ENCODE measurements around the gene PLEKHM2. TPM values are rescaled to one million over a fixed set of nuclear protein-coding genes. Genes with fewer than 3 reads are reported as not detected.

The PLEKHM2 gene
- total and polyA plus RNA-seq, 2 of the 8 experiments (the other 6 are each of a cell fraction or from before 2014, with no cell fraction given): 38.3 to 47.6 TPM

DNA sequence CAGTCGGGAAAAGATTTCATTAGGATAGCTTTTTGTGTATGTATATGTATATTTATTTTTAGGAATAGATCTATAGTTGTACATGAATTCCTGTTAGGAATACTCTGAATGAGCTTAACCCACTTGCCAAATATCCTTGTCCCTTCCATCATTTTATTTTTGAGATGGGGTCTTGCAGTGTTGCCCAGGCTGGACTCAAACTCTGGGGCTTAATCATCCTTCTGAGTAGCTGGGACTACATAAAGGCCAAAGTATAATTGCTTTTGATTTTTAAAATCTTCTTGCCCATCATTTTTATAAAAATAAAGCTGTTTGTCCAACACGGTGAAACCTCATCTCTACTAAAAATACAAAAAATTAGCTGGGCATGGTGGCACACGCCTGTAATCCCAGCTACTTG is 20.2 kb upstream of the PLEKHM2 start:
- Histone ChIP-seq H4K8ac (ENCODE audit: extremely low read depth, insufficient read depth, low read length) (no peak overlapping the region), H3K79me2 (ENCODE audit: control insufficient read depth in 1 of 2, insufficient read depth in 2 of 2, low read length in 2 of 2) (no peaks in the 10 kb centered on the region), H3K36me3 (ENCODE audit: control insufficient read depth in 2 of 4, insufficient read depth in 4 of 4, low read length in 3 of 4) (peaks cover 8 to 31% (median 21%) of the 10 kb centered on the region in 4 experiments), H4K91ac (replicated peaks; ENCODE audit: insufficient read length, low read length) (no peak overlapping the region), H4K5ac (ENCODE audit: insufficient read length, low read depth, low read length) (no peak overlapping the region), H3K27ac (ENCODE audit: low read depth, low read length) (no peak overlapping the region), H3K23ac (ENCODE audit: insufficient read length) (no peak overlapping the region), H3K18ac (ENCODE audit: extremely low read depth, low read length) (no peak overlapping the region), H2AFZ (ENCODE audit: low read length) (no peak overlapping the region), H2AK5ac (ENCODE audit: low read depth, low read length) (no peak overlapping the region), H3K56ac (replicated peaks; ENCODE audit: insufficient read length, low read depth, low read length) (no peak overlapping the region), H3K23me2 (ENCODE audit: low read depth, low read length) (no peaks in the 10 kb centered on the region), H2BK5ac (ENCODE audit: low read depth, low read length) (no peak overlapping the region), H3K4ac (replicated peaks; ENCODE audit: insufficient read length, low read depth, low read length) (no peak overlapping the region), H2BK12ac (ENCODE audit: low read depth, low read length) (no peak overlapping the region), H2BK15ac (ENCODE audit: low read length) (no peak overlapping the region), H3K9ac (replicated peaks in 1 of 4; ENCODE audit: extremely low read depth in 1 of 4, low read depth in 3 of 4, low read length in 3 of 4) (no peak overlapping the region), H3K27me3 (replicated peaks in 1 of 4; ENCODE audit: control insufficient read depth in 3 of 4, extremely low read depth in 1 of 4, insufficient read depth in 3 of 4, low read length in 3 of 4) (no peaks in the 10 kb centered on the region), H3K14ac (ENCODE audit: insufficient read length) (no peak overlapping the region), H3K79me1 (ENCODE audit: low read depth, low read length) (peaks cover 3% of the 10 kb centered on the region; the same call in 1 of the 2 replicates), H4K20me1 (replicated peaks in 1 of 2; ENCODE audit: control insufficient read depth in 1 of 2, insufficient read depth in 2 of 2, low read length in 2 of 2) (no peaks in the 10 kb centered on the region), H3K4me3 (ENCODE audit: extremely low read depth in 1 of 4, insufficient read depth in 2 of 4, low read depth in 3 of 4, low read length in 4 of 4) (no peak overlapping the region), H2BK20ac (ENCODE audit: low read length) (no peak overlapping the region), H3K9me3 (ENCODE audit: insufficient read depth in 2 of 2, low read depth in 1 of 2, low read length in 1 of 2) (no peaks in the 10 kb centered on the region), H3K4me1 (replicated peaks in 1 of 4; ENCODE audit: control insufficient read depth in 3 of 4, insufficient read depth in 4 of 4, low read length in 3 of 4) (peaks cover 0 to 5% (median 0%) of the 10 kb centered on the region in 4 experiments; a peak in 1 of 7 replicates), H3K4me2 (ENCODE audit: insufficient read depth in 1 of 2, low read depth in 2 of 2, low read length in 2 of 2) (no peak overlapping the region), H2BK120ac (replicated peaks; ENCODE audit: low read depth, low read length) (no peak overlapping the region)
- WGBS, 2 experiments (ENCODE audit: extremely low coverage in 1 of 2, insufficient coverage in 1 of 2, insufficient read length in 1 of 2, insufficient replicate concordance in 2 of 2, low coverage in 1 of 2, low lambda C conversion rate in 2 of 2, missing lambda C conversion rate in 1 of 2): 93% methylated on average over 3 of the region's 3 CpGs; no CpG with 5 or more reads in 1 of the 2 experiments
- TF ChIP-seq MAFK (IDR thresholded peaks at IDR 0.05; ENCODE audit: low read depth, low read length): no peak
- no peak for TF ChIP-seq CBX5 (IDR thresholded peaks at IDR 0.05; ENCODE audit: low read depth, low read length)
- DNase-seq (ENCODE audit: low read depth in 1 of 2, low spot score in 2 of 2) (no peak), FAIRE-seq (no peak)
- POLR2A ChIA-PET (ENCODE audit: partially characterized antibody): interaction anchor here (0.8 kb wide), 1 partner anchor 112 kb away, joined by 3 read pairs; no protein-coding TSS in a partner anchor
- CTCF ChIA-PET (ENCODE audit: partially characterized antibody): interaction anchor here (0.6 to 3.3 kb wide), 5 partner anchors 9 to 77 kb away, joined by 3 to 14 read pairs (median 6); no protein-coding TSS in a partner anchor

Data from H1 (cell line).